Fibroblast of skin of right biceps (primary cell): ENCODE data around the gene C12orf60.

Source experiments
- DNase-seq: peaks from one replicate; pipeline ENCODE4 v3.0.0-alpha.2; 2013

The C12orf60 gene

GRCh38 chr12:14777271-14777670 lies 26.2 kb upstream of the C12orf60 start:
- no peak for DNase-seq

- DNase-seq: no peak
Observed at GRCh38 chr12:14779834-14780233, 23.6 kb upstream of the C12orf60 start.

GRCh38 chr12:14780859-14781258 lies 22.6 kb upstream of the C12orf60 start:
- DNase-seq: no peak

- DNase-seq: no peak
Observed at GRCh38 chr12:14781563-14781962, 21.9 kb upstream of the C12orf60 start.

GRCh38 chr12:14782756-14783155 lies 20.7 kb upstream of the C12orf60 start:
- DNase-seq: no peak

- DNase-seq: no peak
Observed at GRCh38 chr12:14784471-14784870, 19.0 kb upstream of the C12orf60 start.

GRCh38 chr12:14785568-14785967 lies 17.9 kb upstream of the C12orf60 start:
- DNase-seq: no peak

- DNase-seq: no peak
Observed at GRCh38 chr12:14795028-14795448, 8.4 kb upstream of the C12orf60 start.

GRCh38 chr12:14802247-14802646 lies 1.2 kb upstream of the C12orf60 start:
- no peak for DNase-seq

GRCh38 chr12:14802721-14803010 lies 804 bp upstream of the C12orf60 start:
- no peak for DNase-seq

GRCh38 chr12:14803830-14804160 lies 325 bp downstream of the C12orf60 start:
- no peak for DNase-seq

GRCh38 chr12:14810167-14810952 lies 6.9 kb downstream of the C12orf60 start:
- DNase-seq: no peak

GRCh38 chr12:14810953-14811483 lies 7.5 kb downstream of the C12orf60 start:
- DNase-seq: peak; percentile 8

- no peak for DNase-seq
Observed at GRCh38 chr12:14811486-14811885, 8.0 kb downstream of the C12orf60 start.

GRCh38 chr12:14814014-14814413 lies 10.5 kb downstream of the C12orf60 start, which contains the start of gene SMCO3:
TSS of gene SMCO3 (minus strand) at chr12:14814182. CDS start at chr12:14806680, 7,502 bp downstream.
- DNase-seq: no peak

- no peak for DNase-seq
Observed at GRCh38 chr12:14824012-14824634, 20.7 kb downstream of the C12orf60 start.

- DNase-seq: no peak
Observed at GRCh38 chr12:14825256-14825655, 21.8 kb downstream of the C12orf60 start.

GRCh38 chr12:14826491-14826890 lies 23.0 kb downstream of the C12orf60 start:
- no peak for DNase-seq

- DNase-seq: no peak
Observed at GRCh38 chr12:14827043-14827442, 23.6 kb downstream of the C12orf60 start.

- DNase-seq: no peak
Observed at GRCh38 chr12:14828892-14829291, 25.4 kb downstream of the C12orf60 start.

GRCh38 chr12:14833336-14833735 lies 29.9 kb downstream of the C12orf60 start:
- no peak for DNase-seq

- DNase-seq: peak; percentile 43
Observed at GRCh38 chr12:14833952-14834351, 30.5 kb downstream of the C12orf60 start.

- no peak for DNase-seq
Observed at GRCh38 chr12:14834509-14834908, 31.0 kb downstream of the C12orf60 start.
